Spleen (tissue), 11 donors: ENCODE data around the gene DGUOK. TPM values are rescaled to one million over a fixed set of nuclear protein-coding genes. Genes with fewer than 3 reads are reported as not detected.

ENCODE experiments used
- DNase-seq: peaks from one replicate; pipeline ENCODE4 v3.0.0-alpha.2; 2020
- H3K27ac ChIP-seq, 8 donors: fragments of 200-600 bp; sonication (generic) in 7 of 8; 1 replicate in 4 of 8; 2 replicates in 4 of 8; pipeline versions ENCODE4 v1.5.0 to v1.8.0; 2016 to 2021; ENCODE audit warnings: inconsistent platforms in 4 of 8, mild to moderate bottlenecking in 4 of 8, moderate library complexity in 1 of 8
- H3K27me3 ChIP-seq, 7 donors: fragments of 200-600 bp; sonication (generic) in 6 of 7; replicated peaks in 1 of 7; 1 replicate in 4 of 7; 2 replicates in 3 of 7; pipeline versions ENCODE4 v1.5.0 to v1.8.0; 2016 to 2021; ENCODE audit warnings: inconsistent platforms in 3 of 7, mild to moderate bottlenecking in 1 of 7
- H3K36me3 ChIP-seq, 6 donors: fragments of 200-600 bp; sonication (generic) in 5 of 6; 1 replicate in 4 of 6; 2 replicates in 2 of 6; pipeline versions ENCODE4 v1.5.0 to v1.8.0; 2016 to 2021; ENCODE audit warnings: inconsistent platforms in 2 of 6
- H3K4me1 ChIP-seq, 6 donors: fragments of 200-600 bp; sonication (generic) in 5 of 6; 1 replicate in 3 of 6; 2 replicates in 3 of 6; pipeline versions ENCODE4 v1.5.0 to v1.8.0; 2016 to 2021; ENCODE audit warnings: inconsistent platforms in 3 of 6
- H3K4me3 ChIP-seq, 8 donors: fragments of 200-600 bp; sonication (generic) in 7 of 8; 1 replicate in 4 of 8; 2 replicates in 4 of 8; pipeline versions ENCODE4 v1.5.0 to v1.8.0; 2016 to 2021; ENCODE audit warnings: inconsistent platforms in 4 of 8, mild to moderate bottlenecking in 4 of 8, moderate library complexity in 2 of 8
- H3K9me3 ChIP-seq, 8 donors: fragments of 200-600 bp; sonication (generic) in 7 of 8; 1 replicate in 4 of 8; 2 replicates in 4 of 8; pipeline versions ENCODE4 v1.5.0 to v1.8.0; 2016 to 2021; ENCODE audit warnings: inconsistent platforms in 4 of 8
- POLR2A ChIP-seq, 3 donors: fragments of 450-650 bp; IDR thresholded peaks; one replicate each; pipeline ENCODE4 v1.5.1; 2017; ENCODE audit warnings: antibody characterized with exemption in 3 of 3, mild to moderate bottlenecking in 1 of 3
- POLR2AphosphoS5 ChIP-seq, 3 donors: sonication (generic); formaldehyde crosslinking; IDR thresholded peaks; one replicate each; pipeline ENCODE4 v1.5.1; 2017; ENCODE audit warnings: antibody characterized with exemption in 3 of 3
- WGBS, 5 donors: extraction: QIAGEN DNeasy Blood & Tissue Kit in 3 of 5; methylation state at CpG; one replicate each; pipeline versions ENCODE4 v1.1.5 to v1.1.7; 2013 to 2018; 5-methylcytosine and 5-hydroxymethylcytosine counted together
- intact Hi-C: fragments of 100-400 bp; cut with DNase I; formaldehyde crosslinking; loops from one replicate; pipeline ENCODE4 v1.15.0; 2023; ENCODE audit warnings: low total_unique reads
- polyA plus RNA-seq, 3 donors: library from polyadenylated mRNA; stranded (reverse); fragments of 200-250 nt; gene quantifications; one replicate each; pipeline ENCODE4 v1.2.1, GENCODE V29; 2013
- total RNA-seq, 7 donors: library from RNA; depleted of rRNA in 3 of 7; stranded (reverse); fragments of >200 nt in 3 of 7; fragmentation: NEBNext Ultra II Directional in 4 of 7; extraction: Animal tissue kit (Norgen Biotek cat#: 25700) in 4 of 7; gene quantifications; one replicate each; pipeline versions ENCODE4 v1.1.0 to v1.2.1, GENCODE V29; 2016 to 2021
- TF ChIP-seq, protein P1 (sequence below), 11 experiments: fragments of 200-600 bp in 7 of 11; fragments of 450-650 bp in 4 of 11; sonication (generic) in 4 of 11; IDR thresholded peaks in 8 of 11; conservative IDR thresholded peaks in 3 of 11; 1 replicate in 7 of 11; 2 replicates in 4 of 11; pipeline versions ENCODE4 v1.4.0 to v1.8.0; 2016 to 2021; ENCODE audit warnings: antibody characterized with exemption in 11 of 11, inconsistent platforms in 4 of 11, mild to moderate bottlenecking in 1 of 11
- donor health status: healthy with polysubstance abuse.
- donor health status: DM: no; HTN: no; CAD: no; lungs with moderate emphysema.
- donor health status: DM: no; HTN: no; CAD: no.
- donor health status: Bipolar disorder and iron deficiency.
- donor health status: healthy.
- donor health status: DM: no; HTN: no; CAD: no.
- donor health status: DM: yes; HTN: yes; CAD: no.

Gene DGUOK
- total and polyA plus RNA-seq, 10 donors = 41.3 to 120 (median 57.1) TPM

DNA sequence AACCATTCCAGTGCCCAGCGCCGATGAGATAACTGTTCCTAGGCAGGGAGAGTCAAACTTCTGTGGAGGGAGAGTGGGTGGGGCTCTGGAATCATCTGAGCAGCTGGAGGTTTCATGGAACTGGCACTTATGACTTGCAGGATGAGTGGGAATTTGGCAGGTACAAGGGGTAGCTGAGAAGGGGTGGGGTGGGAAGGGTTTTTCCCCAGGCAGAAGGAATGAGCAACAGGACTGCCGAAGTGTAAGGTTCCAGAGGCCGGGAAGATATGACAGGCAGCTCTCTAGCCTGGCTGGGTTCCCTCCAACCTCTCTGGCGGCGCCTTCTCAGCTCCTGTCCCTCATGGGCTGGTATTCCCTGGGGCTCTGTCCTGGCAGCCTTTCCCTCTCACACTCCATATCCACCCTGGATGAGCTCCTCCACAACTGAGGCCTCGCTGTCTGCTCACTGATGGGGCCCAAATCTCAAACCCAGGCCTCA, 55.5 kb downstream of the DGUOK start:
- intact Hi-C loops = loop anchor here (5.0 kb wide), 1 partner anchor 55 kb away; the partner anchor contains the start of gene DGUOK
- no peak overlapping the region for H3K4me3 ChIP-seq
- H3K27me3 ChIP-seq = peaks cover 0 to 13% (median 0%) of the 10 kb centered on the region in 7 donors
- H3K36me3 ChIP-seq = peaks cover 0 to 9% (median 0%) of the 10 kb centered on the region in 6 donors
- TF ChIP-seq POLR2A (IDR thresholded peaks at IDR 0.05) = no peak
- TF ChIP-seq, protein P1, sequence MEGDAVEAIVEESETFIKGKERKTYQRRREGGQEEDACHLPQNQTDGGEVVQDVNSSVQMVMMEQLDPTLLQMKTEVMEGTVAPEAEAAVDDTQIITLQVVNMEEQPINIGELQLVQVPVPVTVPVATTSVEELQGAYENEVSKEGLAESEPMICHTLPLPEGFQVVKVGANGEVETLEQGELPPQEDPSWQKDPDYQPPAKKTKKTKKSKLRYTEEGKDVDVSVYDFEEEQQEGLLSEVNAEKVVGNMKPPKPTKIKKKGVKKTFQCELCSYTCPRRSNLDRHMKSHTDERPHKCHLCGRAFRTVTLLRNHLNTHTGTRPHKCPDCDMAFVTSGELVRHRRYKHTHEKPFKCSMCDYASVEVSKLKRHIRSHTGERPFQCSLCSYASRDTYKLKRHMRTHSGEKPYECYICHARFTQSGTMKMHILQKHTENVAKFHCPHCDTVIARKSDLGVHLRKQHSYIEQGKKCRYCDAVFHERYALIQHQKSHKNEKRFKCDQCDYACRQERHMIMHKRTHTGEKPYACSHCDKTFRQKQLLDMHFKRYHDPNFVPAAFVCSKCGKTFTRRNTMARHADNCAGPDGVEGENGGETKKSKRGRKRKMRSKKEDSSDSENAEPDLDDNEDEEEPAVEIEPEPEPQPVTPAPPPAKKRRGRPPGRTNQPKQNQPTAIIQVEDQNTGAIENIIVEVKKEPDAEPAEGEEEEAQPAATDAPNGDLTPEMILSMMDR (IDR thresholded peaks at IDR 0.05 in 8 of 11, conservative IDR thresholded peaks at IDR 0.05 in 3 of 11) = no peak
- TF ChIP-seq POLR2AphosphoS5 (IDR thresholded peaks at IDR 0.05) = no peak
- no peaks in the 10 kb centered on the region for H3K9me3 ChIP-seq
- DNase-seq = no peak
- H3K27ac ChIP-seq = no peak overlapping the region
- WGBS, 5 donors = 90 to 95% (median 94%) methylated on average over 5 to 7 of the region's 7 CpGs
- peaks cover 34 to 80% (median 70%) of the 10 kb centered on the region in 6 donors for H3K4me1 ChIP-seq

DNA sequence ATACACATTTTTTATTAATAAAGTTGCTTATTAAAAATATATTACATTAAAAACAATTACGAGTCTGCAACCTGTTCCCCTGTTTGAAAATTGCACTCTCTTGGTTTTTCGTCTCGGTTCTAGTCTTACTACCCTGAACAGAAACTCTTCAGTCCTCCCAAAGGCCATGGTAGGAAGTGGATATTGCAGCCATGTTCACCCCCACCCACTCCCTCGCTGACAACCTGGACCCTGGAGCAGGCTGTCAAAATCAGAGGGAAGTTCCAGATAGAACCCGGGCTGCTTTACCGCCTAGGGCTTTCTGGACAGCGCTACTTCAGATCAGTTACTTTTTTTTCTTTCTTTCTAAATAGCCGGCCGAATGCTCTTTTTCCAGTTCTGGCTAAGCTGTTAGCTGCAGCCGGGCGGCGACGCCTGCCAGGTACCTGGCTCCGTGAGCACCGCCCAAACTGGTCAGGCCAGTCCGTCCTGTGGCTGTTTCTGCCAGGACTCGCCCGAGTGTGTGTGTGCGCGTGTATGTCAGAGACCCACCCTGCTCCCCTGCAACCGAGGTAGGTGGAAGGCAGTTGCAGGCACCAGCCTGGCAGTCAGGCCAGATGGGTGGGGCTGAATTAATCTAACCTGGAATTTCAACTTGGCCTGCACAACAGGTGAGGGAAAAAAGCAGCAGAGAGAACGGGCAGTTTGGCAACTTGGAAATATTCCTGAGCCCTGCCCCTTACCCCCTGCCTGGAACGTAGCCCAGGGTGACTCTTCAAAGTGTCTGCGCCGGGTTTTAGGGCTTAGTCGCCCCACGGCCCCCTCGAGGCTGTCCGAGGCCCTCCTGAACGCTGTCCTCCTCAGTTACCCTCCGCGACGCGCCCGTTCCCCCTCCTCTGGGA, 56.9 kb downstream of the DGUOK start:
- peak overlapping the region in 7 of 8 donors; percentile 63 to 93 (median 83) for H3K27ac ChIP-seq

DNA sequence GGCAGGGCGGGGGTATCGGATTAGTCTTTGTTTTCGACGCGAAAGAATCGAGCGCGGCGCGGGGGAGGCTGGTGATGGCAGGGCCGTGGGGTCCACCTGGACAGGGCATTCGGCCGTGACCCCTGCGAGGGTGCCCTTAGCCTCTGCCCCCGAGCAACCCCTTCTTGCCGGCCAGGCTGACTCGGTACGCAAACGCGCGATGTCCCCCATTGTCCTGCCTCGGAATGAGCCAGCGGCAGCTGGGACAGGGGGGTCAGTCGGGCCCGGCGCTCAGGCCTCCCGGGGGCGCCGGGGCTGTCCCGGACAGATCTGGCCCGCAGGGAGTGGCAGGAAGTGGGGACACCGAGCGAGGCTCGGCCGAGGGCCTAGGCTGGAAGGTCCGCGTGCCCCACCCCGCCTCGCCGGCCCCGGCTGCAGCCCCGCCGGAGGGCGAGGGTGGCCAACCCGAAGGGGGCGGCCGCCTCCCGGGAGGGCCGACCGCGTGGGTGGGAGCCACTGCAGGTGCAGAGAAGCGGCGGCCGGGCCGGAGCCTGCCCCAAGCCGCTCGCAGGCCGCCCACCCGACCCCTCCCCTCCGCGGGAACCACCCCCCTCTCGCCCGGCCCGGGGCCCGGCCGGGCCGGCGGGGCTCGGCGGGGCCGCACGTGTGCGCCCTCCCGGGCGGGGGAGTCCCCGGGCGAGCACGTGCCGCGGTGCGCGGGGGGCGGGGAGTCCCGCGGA, 57.7 kb downstream of the DGUOK start, which contains the start of gene TET3:
TSS of gene TET3 (plus strand) at position 708 of the 719 bp plus-strand sequence. CDS start 1,494 bp downstream, outside the sequence.
- peaks cover 44 to 91% (median 84%) of the 10 kb centered on the region in 6 donors for H3K4me1 ChIP-seq
- peaks cover 0 to 26% (median 0%) of the 10 kb centered on the region in 6 donors for H3K36me3 ChIP-seq
- 1 to 5% (median 2%) methylated on average over 26 to 85 of the region's 85 CpGs for WGBS, 5 donors
- intact Hi-C loops = loop anchor here (5.0 kb wide), 1 partner anchor 57 kb away; the partner anchor contains the start of gene DGUOK
- H3K4me3 ChIP-seq = peak within 1 kb of the TSS; percentile 50 to 75 (median 64)
- TF ChIP-seq, protein P1 (IDR thresholded peaks at IDR 0.05 in 8 of 11, conservative IDR thresholded peaks at IDR 0.05 in 3 of 11) = no peak
- peak in 1 of 3 donors; percentile 38 for TF ChIP-seq POLR2AphosphoS5 (IDR thresholded peaks at IDR 0.05)
- H3K9me3 ChIP-seq = no peaks in the 10 kb centered on the region
- peak within 1 kb of the TSS; percentile 40 to 93 (median 86) for H3K27ac ChIP-seq
- DNase-seq = peak; percentile 95
- H3K27me3 ChIP-seq = peaks cover 0 to 13% (median 0%) of the 10 kb centered on the region in 7 donors

More for the DNA sequence above, 56.9 kb downstream of the DGUOK start:
- peak overlapping the region; percentile 38 to 75 (median 62) for H3K4me3 ChIP-seq
- peaks cover 0 to 13% (median 0%) of the 10 kb centered on the region in 7 donors for H3K27me3 ChIP-seq
- TF ChIP-seq, protein P1 (IDR thresholded peaks at IDR 0.05 in 8 of 11, conservative IDR thresholded peaks at IDR 0.05 in 3 of 11) = no peak
- no peak for TF ChIP-seq POLR2AphosphoS5 (IDR thresholded peaks at IDR 0.05)
- TF ChIP-seq POLR2A (IDR thresholded peaks at IDR 0.05) = no peak
- no peaks in the 10 kb centered on the region for H3K9me3 ChIP-seq
- DNase-seq = peak; percentile 84
- intact Hi-C loops = loop anchor here (5.0 kb wide), 1 partner anchor 56 kb away; the partner anchor contains the start of gene DGUOK
- peaks cover 0 to 22% (median 0%) of the 10 kb centered on the region in 6 donors for H3K36me3 ChIP-seq
- 26 to 40% (median 28%) methylated on average over 34 to 35 of the region's 35 CpGs for WGBS, 5 donors
- peaks cover 48 to 91% (median 83%) of the 10 kb centered on the region in 6 donors for H3K4me1 ChIP-seq
